ENCODE measurements around the gene CREG2.

The CREG2 gene

GRCh38 chr2:101387151-101387834 lies at the start of gene CREG2:
Gene CREG2, minus strand, starts transcription at chr2:101387503. Its CDS starts 46 bp downstream, at chr2:101387457.
- DNase-seq: peak; percentile 70

GRCh38 chr2:101435001-101435862 lies 47.9 kb upstream of the CREG2 start:
- DNase-seq: peak; percentile 62

GRCh38 chr2:101433465-101433864 lies 46.2 kb upstream of the CREG2 start:
- no peak for DNase-seq

GRCh38 chr2:101432411-101433181 lies 45.3 kb upstream of the CREG2 start:
- DNase-seq: no peak

- no peak for DNase-seq
Measured at GRCh38 chr2:101431486-101431885, 44.2 kb upstream of the CREG2 start.

- DNase-seq: no peak
Measured at GRCh38 chr2:101430156-101430555, 42.9 kb upstream of the CREG2 start.

- no peak for DNase-seq
Measured at GRCh38 chr2:101429453-101429852, 42.1 kb upstream of the CREG2 start.

- DNase-seq: no peak
Measured at GRCh38 chr2:101428422-101429176, 41.3 kb upstream of the CREG2 start.

GRCh38 chr2:101427743-101428142 lies 40.4 kb upstream of the CREG2 start:
- no peak for DNase-seq

GRCh38 chr2:101427240-101427639 lies 39.9 kb upstream of the CREG2 start:
- no peak for DNase-seq

- DNase-seq: no peak
Measured at GRCh38 chr2:101426822-101427221, 39.5 kb upstream of the CREG2 start.

- no peak for DNase-seq
Measured at GRCh38 chr2:101420623-101421022, 33.3 kb upstream of the CREG2 start.

- DNase-seq: peak; percentile 51
Measured at GRCh38 chr2:101419096-101419663, 31.9 kb upstream of the CREG2 start.

- peak; percentile 54 for DNase-seq
Measured at GRCh38 chr2:101418460-101419095, 31.3 kb upstream of the CREG2 start.

- DNase-seq: no peak
Measured at GRCh38 chr2:101416609-101417008, 29.3 kb upstream of the CREG2 start.

- no peak for DNase-seq
Measured at GRCh38 chr2:101415884-101416283, 28.6 kb upstream of the CREG2 start.

- DNase-seq: no peak
Measured at GRCh38 chr2:101415220-101415619, 27.9 kb upstream of the CREG2 start.

- DNase-seq: no peak
Measured at GRCh38 chr2:101412092-101412694, 24.9 kb upstream of the CREG2 start.

GRCh38 chr2:101410746-101411145 lies 23.4 kb upstream of the CREG2 start:
- no peak for DNase-seq

- DNase-seq: no peak
Measured at GRCh38 chr2:101410114-101410513, 22.8 kb upstream of the CREG2 start.

- DNase-seq: no peak
Measured at GRCh38 chr2:101409699-101410098, 22.4 kb upstream of the CREG2 start.
